Brain pericyte (primary cell): ENCODE data around the gene FSTL4.

Source experiments
- DNase-seq: peaks from one replicate; pipeline ENCODE4 v3.0.0-alpha.2; 2012; ENCODE audit warnings: low read depth, low spot score

Gene FSTL4

GRCh38 chr5:133387621-133388020 lies 224.7 kb downstream of the FSTL4 start:
- DNase-seq: no peak

DNA sequence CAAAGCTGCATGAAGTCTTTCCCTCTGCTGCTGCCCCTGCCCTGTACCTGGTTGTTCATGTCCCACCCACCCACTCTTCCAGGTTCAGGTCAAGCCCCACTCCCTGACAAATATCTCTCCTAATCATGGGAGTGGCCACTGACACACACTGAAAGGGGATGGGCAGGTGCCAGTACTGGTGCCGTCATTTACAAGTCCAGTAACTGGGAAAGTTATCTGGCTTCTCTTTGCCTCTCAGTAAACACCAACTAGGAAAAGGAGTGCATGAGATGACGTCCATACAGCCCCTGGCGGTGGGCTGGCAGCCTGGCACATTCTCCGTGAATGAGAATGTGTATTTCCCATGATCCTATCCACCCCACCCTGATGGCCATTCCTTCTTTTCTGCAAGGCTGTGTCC lies 225.2 kb downstream of the FSTL4 start:
- DNase-seq: no peak

GRCh38 chr5:133386662-133387061 lies 225.7 kb downstream of the FSTL4 start:
- DNase-seq: no peak

DNA sequence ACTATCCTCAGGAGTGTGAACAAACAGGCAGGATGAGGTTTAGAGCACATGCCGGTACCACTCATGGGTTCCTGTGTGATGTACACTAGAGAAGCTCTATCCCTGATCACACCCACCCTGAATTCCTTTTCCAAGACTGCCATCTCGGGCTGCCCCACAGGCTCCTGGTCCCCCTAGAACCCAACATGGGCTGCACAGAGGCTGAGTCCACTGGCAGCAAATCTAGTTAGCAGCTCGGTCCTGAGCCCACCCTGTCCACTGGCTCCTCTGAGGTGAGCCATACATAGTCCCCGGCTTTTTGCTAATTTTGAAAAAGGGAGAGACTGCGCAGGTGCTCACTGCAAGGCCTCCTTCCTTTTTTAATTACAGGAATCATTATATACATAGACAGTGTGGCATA lies 227.0 kb downstream of the FSTL4 start:
- DNase-seq: no peak

GRCh38 chr5:133384903-133385302 lies 227.4 kb downstream of the FSTL4 start:
- DNase-seq: no peak

DNA sequence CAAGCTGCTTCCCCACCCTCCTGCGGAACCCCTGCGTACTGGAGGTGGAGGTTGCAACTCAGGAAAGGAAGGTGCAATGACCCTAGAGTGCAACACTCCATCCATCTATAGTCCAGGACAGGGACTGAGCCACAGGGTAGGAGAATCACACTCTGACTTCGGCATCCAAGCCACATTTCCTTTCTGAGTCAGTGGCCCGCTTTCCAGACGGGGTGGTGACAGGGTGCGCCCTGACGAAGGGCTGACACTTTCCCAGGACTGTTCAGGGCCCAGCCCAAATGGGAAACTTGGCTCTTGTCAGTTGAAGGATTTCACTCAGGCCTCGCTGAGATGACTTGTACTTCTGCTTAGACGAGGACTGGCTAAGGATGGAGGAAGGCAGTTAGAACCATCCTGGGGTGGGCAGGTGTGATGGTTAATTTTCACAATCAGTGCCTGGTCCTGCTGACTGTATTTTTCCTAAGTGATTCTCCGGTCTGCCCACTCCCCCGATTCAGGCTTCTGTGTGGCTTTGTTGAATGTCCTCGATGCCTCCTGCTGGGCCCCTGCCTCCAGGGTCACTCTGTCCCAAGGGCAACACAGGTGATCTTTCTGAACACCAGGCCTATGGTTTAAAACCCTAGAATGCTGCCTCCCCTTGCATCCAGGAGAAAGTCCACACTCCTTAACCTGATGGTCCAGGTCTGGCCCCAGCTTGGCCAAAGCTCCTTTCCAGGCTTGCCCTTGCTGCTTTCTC lies 228.1 kb downstream of the FSTL4 start:
- DNase-seq: no peak

GRCh38 chr5:133383580-133383939 lies 228.8 kb downstream of the FSTL4 start:
- no peak for DNase-seq

DNA sequence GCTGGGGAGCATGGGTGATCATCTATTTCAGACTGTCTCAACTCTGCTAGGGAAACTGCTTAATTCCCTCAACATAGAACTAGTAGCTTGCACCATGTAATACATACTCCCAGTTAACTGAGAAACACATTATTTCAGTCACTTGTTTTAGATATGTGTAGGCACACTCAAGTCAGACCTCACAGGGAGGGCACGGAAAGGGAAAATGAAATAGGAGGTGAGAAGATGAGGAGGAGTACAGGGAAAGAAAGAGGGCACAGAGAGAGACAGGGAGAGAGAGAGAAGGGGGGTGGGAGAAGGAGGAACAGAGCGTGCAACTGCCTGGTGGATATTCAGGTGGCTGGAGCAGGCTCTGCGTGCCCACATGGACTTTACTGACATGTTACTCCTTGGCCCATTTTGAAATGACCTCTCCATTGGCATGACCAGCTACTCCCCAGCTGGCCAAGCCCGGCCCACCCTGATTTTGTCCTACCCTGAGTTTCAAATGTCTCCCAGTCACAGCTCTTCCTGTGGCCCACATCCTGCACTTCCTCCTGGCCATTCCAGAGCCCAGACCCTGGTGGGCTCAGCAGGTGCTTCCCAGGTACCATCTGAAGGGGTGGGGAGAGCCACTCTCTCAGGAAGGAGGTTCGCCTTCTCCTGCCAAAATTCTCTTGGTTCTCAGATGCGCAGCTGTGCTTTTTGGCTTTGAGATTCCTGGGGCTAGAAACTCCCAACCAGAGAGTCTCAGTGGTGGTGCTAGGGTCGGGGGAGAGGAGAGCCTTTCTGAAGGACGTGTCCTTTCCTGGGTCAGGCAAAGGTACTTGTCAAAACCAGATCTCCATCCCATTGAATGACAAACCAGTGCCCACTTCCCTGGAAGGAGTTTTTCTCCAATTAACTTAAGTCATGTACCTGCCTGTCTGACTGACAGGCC lies 229.4 kb downstream of the FSTL4 start:
- no peak for DNase-seq

DNA sequence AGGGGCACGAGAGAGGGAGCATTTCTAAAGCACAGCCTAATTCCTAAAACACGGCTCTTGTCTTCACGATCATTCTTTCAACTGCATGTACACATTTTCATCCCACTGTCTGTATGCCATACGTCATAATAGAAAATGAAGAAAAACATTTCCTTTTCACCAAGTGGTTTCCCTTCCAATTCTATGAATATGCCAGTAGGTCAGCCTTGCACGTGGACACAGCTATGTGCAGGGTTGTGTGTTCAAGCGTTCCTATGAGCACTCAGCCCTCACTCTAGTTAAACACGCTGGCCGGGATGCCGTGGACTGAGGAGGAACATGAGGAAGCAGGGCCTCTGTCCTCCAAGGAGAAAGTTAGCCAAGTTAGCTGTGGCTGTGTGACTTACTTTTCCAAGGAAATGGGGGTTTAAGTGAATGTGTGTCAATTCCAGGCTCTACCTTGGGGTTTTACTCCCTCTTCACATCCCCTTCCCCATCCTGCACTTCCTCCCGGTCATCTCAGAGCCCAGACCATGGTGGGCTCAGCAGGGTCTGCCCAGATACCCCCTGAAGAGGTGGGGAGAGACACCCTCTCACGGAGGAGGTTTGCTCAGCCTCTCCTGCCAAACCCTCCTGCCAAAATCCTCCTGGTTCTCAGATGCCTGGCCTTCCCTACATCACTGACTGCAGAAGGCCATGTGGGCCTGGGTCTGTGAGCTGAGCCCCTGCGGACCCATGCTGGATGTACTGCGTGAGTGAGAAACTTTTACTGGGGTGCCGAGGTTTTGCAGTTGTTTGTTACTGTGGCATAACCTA lies 230.6 kb downstream of the FSTL4 start:
- no peak for DNase-seq

DNA sequence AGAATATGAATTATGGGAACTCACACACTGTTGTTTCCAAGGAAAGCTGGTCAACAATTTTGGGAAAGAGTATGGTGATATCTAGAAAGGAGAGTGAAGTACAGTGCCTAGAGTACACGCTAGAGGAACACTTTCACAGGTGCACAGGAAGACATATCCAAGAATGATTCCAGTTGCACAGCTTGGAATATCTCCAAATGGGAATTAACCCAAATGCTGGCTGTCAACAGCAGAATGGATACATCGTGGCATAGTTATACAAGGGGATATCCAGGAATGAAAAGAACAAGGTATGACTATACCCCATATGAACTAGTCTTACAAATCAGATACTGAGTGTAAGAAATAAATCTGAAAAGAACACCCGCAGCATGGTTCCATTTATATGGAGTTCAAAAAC lies 231.3 kb downstream of the FSTL4 start:
- no peak for DNase-seq

DNA sequence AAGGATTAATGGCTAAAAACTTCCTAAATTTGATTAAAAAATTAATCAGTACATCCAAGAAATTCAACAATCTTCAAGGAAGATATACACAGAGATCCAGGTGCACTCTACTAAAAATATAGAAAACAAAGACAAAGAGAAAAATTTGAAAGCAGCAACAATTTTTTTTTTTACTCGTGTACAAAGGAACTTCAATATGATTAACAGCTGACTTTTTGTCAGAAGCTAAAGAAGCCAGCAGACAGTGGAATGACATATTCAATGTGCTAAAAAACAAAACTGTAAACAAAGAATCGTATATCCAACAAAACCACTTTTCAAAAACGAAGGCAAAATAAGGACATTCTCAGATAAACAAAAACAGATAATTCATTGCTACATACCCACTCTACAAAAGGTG lies 234.6 kb downstream of the FSTL4 start:
- no peak for DNase-seq

DNA sequence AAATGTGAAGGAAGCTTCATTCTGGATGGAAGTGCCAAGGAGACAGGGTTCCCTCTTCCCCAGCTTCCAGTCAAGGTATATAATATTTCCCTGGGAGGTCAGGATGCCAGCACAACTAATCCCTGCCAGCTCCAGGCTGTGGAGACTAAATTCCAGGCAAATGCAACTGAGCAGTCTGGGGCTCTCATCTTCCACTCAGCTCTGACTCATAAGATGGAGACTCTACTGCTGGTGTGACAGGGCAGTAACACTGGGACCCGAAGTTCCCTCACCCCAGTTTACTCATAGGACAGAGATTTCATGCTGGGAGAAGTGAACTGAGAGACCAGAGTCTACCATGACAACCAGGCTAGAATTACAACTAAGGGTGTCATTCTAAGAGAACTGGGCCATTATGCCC lies 235.4 kb downstream of the FSTL4 start:
- no peak for DNase-seq

DNA sequence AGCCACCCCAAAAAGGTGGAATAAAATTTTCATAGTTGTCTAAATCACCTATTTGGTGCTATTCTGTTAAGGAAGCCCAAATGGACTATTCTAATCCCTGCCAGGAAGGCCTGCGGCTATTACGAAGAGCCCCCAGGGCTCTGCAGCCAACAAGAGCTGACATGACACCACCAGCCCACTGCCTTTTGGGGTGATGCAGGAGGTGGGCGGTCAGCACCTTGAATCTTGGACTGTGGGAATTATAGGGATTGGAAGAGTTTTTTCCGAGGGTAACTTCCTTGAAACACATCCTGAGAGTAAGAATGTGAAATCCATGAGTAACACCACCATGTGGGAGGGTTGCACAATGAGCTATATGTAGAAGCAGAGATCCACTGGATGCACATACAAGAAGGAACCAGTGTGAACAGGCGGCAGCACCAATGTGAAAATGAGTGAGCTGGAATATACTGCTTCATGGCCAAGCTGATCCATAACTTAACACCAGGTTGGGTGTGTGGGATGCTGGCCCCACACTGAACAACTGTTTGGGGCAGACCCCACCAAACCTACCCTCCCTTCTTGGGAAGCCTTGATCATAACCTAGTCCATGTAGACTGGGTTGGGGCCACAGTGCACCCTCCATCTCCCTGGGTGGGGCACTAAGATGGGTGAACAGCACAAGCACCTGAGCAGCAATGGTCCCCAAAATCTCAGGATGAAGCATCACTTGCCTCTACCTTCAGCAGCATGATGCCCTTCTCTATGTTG lies 239.0 kb downstream of the FSTL4 start:
- DNase-seq: no peak

DNA sequence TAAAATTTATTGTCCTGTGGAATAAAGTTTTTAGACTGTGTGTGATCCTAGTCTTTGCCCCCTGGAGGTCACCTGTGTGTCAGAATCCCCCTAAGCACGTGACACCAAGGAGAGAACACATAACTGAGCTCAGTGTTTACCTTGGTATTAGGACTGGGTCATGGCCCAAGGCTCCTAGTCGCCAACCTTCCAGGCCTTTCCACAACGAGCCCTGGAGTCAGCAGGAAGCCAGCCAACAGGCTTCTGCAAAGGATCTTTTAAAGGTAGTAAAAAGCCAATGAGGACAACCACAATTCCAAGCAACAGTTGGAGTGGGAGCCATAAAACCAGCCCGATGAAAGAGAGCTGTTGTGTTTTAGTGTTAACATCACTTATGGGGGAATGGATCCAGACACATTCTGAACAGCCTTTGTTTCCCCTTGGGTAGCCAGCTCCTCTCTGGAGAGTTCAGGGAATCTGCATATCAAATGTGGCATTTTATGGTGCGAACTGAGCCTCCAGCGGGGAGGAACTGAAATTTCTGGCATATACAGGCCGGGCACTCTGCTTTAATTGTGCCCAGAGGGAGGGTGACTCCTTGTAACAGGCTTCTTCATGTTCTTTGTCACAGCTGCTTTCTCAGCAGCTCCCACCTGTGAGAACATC lies 239.9 kb downstream of the FSTL4 start:
- DNase-seq: no peak

- no peak for DNase-seq
These were observed 240.8 kb downstream of the FSTL4 start for GRCh38 chr5:133371371-133372155.

GRCh38 chr5:133370904-133371303 lies 241.4 kb downstream of the FSTL4 start:
- no peak for DNase-seq

DNA sequence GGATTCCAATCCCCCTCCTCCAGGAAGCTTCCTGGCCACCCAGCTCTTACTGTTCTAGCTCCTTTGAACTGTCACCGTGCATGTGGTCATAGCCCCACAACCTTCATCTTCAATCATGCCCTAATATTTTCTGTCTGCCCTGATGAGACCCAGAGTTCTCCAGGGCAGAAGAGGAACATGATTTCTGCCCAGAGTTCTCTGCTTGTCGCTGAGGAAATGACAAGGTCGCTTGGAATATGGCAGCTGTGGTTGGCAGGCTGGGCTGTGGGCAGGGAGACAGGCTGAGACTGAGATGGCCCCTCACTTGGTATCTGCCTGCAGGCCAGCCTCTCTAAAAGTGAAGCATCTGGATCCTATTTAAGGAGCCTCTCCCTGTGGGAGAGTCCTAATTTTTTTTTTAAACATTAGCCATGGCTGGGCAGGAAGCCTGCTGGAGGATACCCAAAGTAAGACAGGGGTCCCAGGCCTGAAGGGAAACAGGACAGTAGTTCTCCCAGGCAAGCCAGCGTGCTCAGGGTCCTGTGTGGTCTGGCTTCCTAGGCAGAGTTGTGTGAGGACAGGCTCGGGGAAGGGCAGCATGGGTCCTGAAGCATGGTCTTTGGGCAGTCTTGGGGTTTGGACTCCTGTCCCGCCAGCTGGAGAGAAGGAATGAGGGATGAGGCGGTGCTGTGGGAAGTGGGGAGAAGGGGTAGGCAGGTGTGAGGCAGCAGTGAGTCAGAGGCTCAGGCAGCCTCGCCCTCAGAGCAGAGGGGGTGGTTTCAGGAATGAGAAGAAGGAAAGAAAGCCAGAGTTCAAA lies 242.1 kb downstream of the FSTL4 start:
- no peak for DNase-seq

GRCh38 chr5:133368916-133369783 lies 243.2 kb downstream of the FSTL4 start:
- no peak for DNase-seq
